AG10803 (cell line): ENCODE measurements around the gene UBE2L6.

Source experiments
- DNase-seq: peaks from one replicate; pipeline ENCODE4 v3.0.0; 2010; ENCODE audit warnings: low read depth
- H3K4me3 ChIP-seq: 2 replicates; pipeline ENCODE4 v1.5.1; 2011; ENCODE audit warnings: mild to moderate bottlenecking, low read length, control low read depth
- CTCF ChIP-seq: conservative IDR thresholded peaks from 2 replicates; pipeline ENCODE4 v1.5.1; 2011; ENCODE audit warnings: mild to moderate bottlenecking, low read length, control low read depth, inconsistent platforms

Gene UBE2L6

GRCh38 chr11:57596266-57596885 is 28.9 kb upstream of the UBE2L6 start:
- no peak for DNase-seq
- no peak for TF ChIP-seq CTCF
- no peak overlapping the region for H3K4me3 ChIP-seq

GRCh38 chr11:57588046-57588710 is 20.7 kb upstream of the UBE2L6 start:
- no peak for DNase-seq
- H3K4me3 ChIP-seq = no peak overlapping the region
- TF ChIP-seq CTCF = no peak

- no peak overlapping the region for H3K4me3 ChIP-seq
- no peak for DNase-seq
- no peak for TF ChIP-seq CTCF
These were observed 19.3 kb upstream of the UBE2L6 start for GRCh38 chr11:57586711-57587245.

GRCh38 chr11:57585301-57585700 is 17.8 kb upstream of the UBE2L6 start:
- H3K4me3 ChIP-seq = no peak overlapping the region
- no peak for DNase-seq
- TF ChIP-seq CTCF = no peak

GRCh38 chr11:57584341-57584740 is 16.9 kb upstream of the UBE2L6 start:
- TF ChIP-seq CTCF = no peak

GRCh38 chr11:57574061-57574460 is 6.6 kb upstream of the UBE2L6 start:
- H3K4me3 ChIP-seq = no peak overlapping the region
- no peak for DNase-seq
- no peak for TF ChIP-seq CTCF

More at GRCh38 chr11:57584341-57584740, 16.9 kb upstream of the UBE2L6 start:
- DNase-seq = no peak
- H3K4me3 ChIP-seq = no peak overlapping the region

- no peak for TF ChIP-seq CTCF
- DNase-seq = no peak
- no peak overlapping the region for H3K4me3 ChIP-seq
These were observed 4.1 kb upstream of the UBE2L6 start for GRCh38 chr11:57571606-57572005.
